ENCODE measurements around the gene APOA4. TPM values are rescaled to one million over a fixed set of nuclear protein-coding genes. Genes with fewer than 3 reads are reported as not detected.
A peak's percentile ranks its signal among the peaks of the same experiment; 100 is the strongest.
"Not testable (repeated sequence)": the region's sequence is repeated elsewhere in the genome, so short reads cannot be mapped to it uniquely, and the experiment has no call there.

APOA4 gene
- total RNA-seq, 2 experiments from 2014 or later: not detected

GRCh38 chr11:116837231-116838091 is 14.4 kb upstream of the APOA4 start, which contains the start of gene APOA1:
TSS of gene APOA1 (minus strand) at chr11:116837622. CDS start at chr11:116837387, 235 bp downstream.
- Mint-ChIP-seq H3K36me3 (no peaks in the 10 kb centered on the region), H3K27me3 (no peaks in the 10 kb centered on the region), H3K9me3 (no peaks in the 10 kb centered on the region), H3K27ac (no peak within 1 kb of the TSS), H3K4me3 (no peak within 1 kb of the TSS), H3K4me1 (peaks cover 7% of the 10 kb centered on the region)
- DNase-seq: no peak

GRCh38 chr11:116836632-116836991 is 13.5 kb upstream of the APOA4 start:
- peaks cover 7% of the 10 kb centered on the region for H3K4me1 Mint-ChIP-seq
- no peak for DNase-seq
- H3K9me3 Mint-ChIP-seq: no peaks in the 10 kb centered on the region
- H3K36me3 Mint-ChIP-seq: no peaks in the 10 kb centered on the region
- H3K27ac Mint-ChIP-seq: no peak overlapping the region
- H3K4me3 Mint-ChIP-seq: no peak overlapping the region
- no peaks in the 10 kb centered on the region for H3K27me3 Mint-ChIP-seq

GRCh38 chr11:116835791-116836631 is 12.9 kb upstream of the APOA4 start:
- no peak overlapping the region for H3K27ac Mint-ChIP-seq

GRCh38 chr11:116835042-116835772 is 12.1 kb upstream of the APOA4 start:
- no peaks in the 10 kb centered on the region for H3K9me3 Mint-ChIP-seq
- no peak for DNase-seq
- no peaks in the 10 kb centered on the region for H3K27me3 Mint-ChIP-seq
- H3K36me3 Mint-ChIP-seq: no peaks in the 10 kb centered on the region
- no peak overlapping the region for H3K27ac Mint-ChIP-seq
- peaks cover 7% of the 10 kb centered on the region for H3K4me1 Mint-ChIP-seq
- H3K4me3 Mint-ChIP-seq: peak overlapping the region; percentile 77

More at GRCh38 chr11:116835791-116836631, 12.9 kb upstream of the APOA4 start:
- no peaks in the 10 kb centered on the region for H3K9me3 Mint-ChIP-seq
- H3K36me3 Mint-ChIP-seq: no peaks in the 10 kb centered on the region
- DNase-seq: peak; percentile 88
- H3K4me1 Mint-ChIP-seq: peaks cover 7% of the 10 kb centered on the region
- H3K27me3 Mint-ChIP-seq: no peaks in the 10 kb centered on the region
- H3K4me3 Mint-ChIP-seq: peak overlapping the region; percentile 77

GRCh38 chr11:116834535-116835041 is 11.5 kb upstream of the APOA4 start:
- DNase-seq, H3K27me3 Mint-ChIP-seq, H3K27ac Mint-ChIP-seq, H3K36me3 Mint-ChIP-seq, H3K4me1 Mint-ChIP-seq, H3K9me3 Mint-ChIP-seq: not testable (repeated sequence)
- peak overlapping the region; percentile 77 for H3K4me3 Mint-ChIP-seq

GRCh38 chr11:116833816-116834534 is 10.9 kb upstream of the APOA4 start:
- H3K36me3 Mint-ChIP-seq: no peaks in the 10 kb centered on the region
- H3K27me3 Mint-ChIP-seq: no peaks in the 10 kb centered on the region
- H3K4me3 Mint-ChIP-seq: no peak overlapping the region
- H3K4me1 Mint-ChIP-seq: peaks cover 7% of the 10 kb centered on the region
- no peak overlapping the region for H3K27ac Mint-ChIP-seq
- no peaks in the 10 kb centered on the region for H3K9me3 Mint-ChIP-seq
- DNase-seq: no peak

- no peaks in the 10 kb centered on the region for H3K9me3 Mint-ChIP-seq
- no peaks in the 10 kb centered on the region for H3K27me3 Mint-ChIP-seq
- no peak overlapping the region for H3K4me3 Mint-ChIP-seq
- H3K27ac Mint-ChIP-seq: no peak overlapping the region
- DNase-seq: no peak
- peaks cover 7% of the 10 kb centered on the region for H3K4me1 Mint-ChIP-seq
- no peaks in the 10 kb centered on the region for H3K36me3 Mint-ChIP-seq
These were observed 10.3 kb upstream of the APOA4 start for GRCh38 chr11:116833491-116833815.

GRCh38 chr11:116832350-116833290 is 9.5 kb upstream of the APOA4 start:
- Mint-ChIP-seq H3K4me1 (peaks cover 7% of the 10 kb centered on the region), H3K27me3 (no peaks in the 10 kb centered on the region), H3K9me3 (no peaks in the 10 kb centered on the region), H3K4me3 (no peak overlapping the region), H3K27ac (no peak overlapping the region), H3K36me3 (no peaks in the 10 kb centered on the region)
- no peak for DNase-seq

- no peak for DNase-seq
- Mint-ChIP-seq H3K27ac (no peak overlapping the region), H3K36me3 (no peaks in the 10 kb centered on the region), H3K27me3 (no peaks in the 10 kb centered on the region), H3K4me3 (no peak overlapping the region), H3K4me1 (peaks cover 7% of the 10 kb centered on the region), H3K9me3 (no peaks in the 10 kb centered on the region)
These were observed 8.8 kb upstream of the APOA4 start for GRCh38 chr11:116831790-116832349.

- Mint-ChIP-seq H3K27ac (no peak overlapping the region), H3K36me3 (no peaks in the 10 kb centered on the region), H3K4me1 (peaks cover 3% of the 10 kb centered on the region), H3K9me3 (no peaks in the 10 kb centered on the region), H3K27me3 (no peaks in the 10 kb centered on the region), H3K4me3 (no peak overlapping the region)
- no peak for DNase-seq
These were observed 7.2 kb upstream of the APOA4 start for GRCh38 chr11:116830184-116830912.

- no peaks in the 10 kb centered on the region for H3K36me3 Mint-ChIP-seq
- H3K4me3 Mint-ChIP-seq: no peak within 1 kb of the TSS
- no peaks in the 10 kb centered on the region for H3K27me3 Mint-ChIP-seq
- DNase-seq: no peak
- peaks cover under 1% of the 10 kb centered on the region for H3K4me1 Mint-ChIP-seq
- H3K9me3 Mint-ChIP-seq: no peaks in the 10 kb centered on the region
- no peak within 1 kb of the TSS for H3K27ac Mint-ChIP-seq
These were observed 6.5 kb upstream of the APOA4 start, which contains the start of gene APOC3 for GRCh38 chr11:116829525-116830183. TSS of gene APOC3 (plus strand) at chr11:116829907. CDS start at chr11:116830583, 676 bp downstream.

Measured in activated naive CD8-positive, alpha-beta T cell treated with anti-CD3 and anti-CD28 coated beads for 36 hours (primary cell).